OCI-LY7 (cell line): ENCODE data around the gene WNT7A.

Experiments
- EZH2phosphoT487 ChIP-seq: fragments of 200-600 bp; sonication (generic); IDR thresholded peaks from 2 replicates; pipeline ENCODE4 v1.6.1; 2018; ENCODE audit warnings: low read depth, borderline replicate concordance, mild to moderate bottlenecking, mixed run types, antibody characterized with exemption, low read length, moderate library complexity, mixed read lengths
- TF ChIP-seq, protein P1 (sequence below): fragments of 200-600 bp; sonication (generic); conservative IDR thresholded peaks from 2 replicates; pipeline ENCODE4 v1.5.1; 2014; ENCODE audit warnings: mild to moderate bottlenecking, antibody characterized with exemption, low read length, moderate library complexity, mixed read lengths

DNA sequence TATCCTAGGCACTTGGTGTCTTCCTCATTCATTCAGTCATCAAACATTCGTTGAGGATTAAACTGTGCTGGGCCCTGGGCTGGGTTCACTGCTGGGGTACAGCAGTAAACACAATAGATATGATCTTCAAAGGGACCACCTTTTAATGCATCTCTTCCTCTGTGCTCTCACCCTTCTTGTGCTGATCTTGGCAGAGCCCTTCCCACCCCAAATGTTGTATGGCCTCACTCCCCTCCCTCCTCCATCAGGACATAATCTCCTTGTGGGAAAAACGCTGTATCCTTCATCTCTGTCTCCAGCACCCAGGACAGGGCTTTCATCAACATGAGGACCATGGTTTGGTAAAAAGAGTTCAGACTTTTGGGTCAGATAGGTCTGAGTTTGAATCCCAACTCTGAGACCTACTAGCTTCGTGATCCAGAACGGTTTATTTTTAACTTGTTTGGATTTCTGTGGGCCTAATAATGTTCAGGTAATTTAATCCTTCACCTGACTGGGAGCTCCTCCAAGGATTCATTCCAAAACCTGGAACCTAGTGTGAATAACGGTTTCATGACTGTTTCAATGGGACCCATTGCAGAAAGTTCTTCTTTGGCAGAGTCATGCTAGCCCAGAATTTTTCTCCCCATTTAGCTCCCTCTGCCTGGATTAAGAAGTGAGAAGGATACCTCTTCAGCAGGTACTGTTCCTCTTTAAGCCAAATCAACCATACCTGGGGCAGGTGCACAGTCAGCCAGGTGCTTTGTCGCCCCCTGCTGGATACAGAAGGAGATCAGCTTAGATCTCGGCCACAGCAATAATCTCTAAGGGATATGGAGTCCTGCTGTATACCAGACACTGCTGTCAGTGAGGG, 5.2 kb upstream of the WNT7A start:
- TF ChIP-seq, protein P1, sequence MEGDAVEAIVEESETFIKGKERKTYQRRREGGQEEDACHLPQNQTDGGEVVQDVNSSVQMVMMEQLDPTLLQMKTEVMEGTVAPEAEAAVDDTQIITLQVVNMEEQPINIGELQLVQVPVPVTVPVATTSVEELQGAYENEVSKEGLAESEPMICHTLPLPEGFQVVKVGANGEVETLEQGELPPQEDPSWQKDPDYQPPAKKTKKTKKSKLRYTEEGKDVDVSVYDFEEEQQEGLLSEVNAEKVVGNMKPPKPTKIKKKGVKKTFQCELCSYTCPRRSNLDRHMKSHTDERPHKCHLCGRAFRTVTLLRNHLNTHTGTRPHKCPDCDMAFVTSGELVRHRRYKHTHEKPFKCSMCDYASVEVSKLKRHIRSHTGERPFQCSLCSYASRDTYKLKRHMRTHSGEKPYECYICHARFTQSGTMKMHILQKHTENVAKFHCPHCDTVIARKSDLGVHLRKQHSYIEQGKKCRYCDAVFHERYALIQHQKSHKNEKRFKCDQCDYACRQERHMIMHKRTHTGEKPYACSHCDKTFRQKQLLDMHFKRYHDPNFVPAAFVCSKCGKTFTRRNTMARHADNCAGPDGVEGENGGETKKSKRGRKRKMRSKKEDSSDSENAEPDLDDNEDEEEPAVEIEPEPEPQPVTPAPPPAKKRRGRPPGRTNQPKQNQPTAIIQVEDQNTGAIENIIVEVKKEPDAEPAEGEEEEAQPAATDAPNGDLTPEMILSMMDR: peak; percentile 97
- TF ChIP-seq EZH2phosphoT487: no peak
